Muscle of leg (tissue), 16 donors: ENCODE data around the gene ZNF835. TPM values are rescaled to one million over a fixed set of nuclear protein-coding genes. Genes with fewer than 3 reads are reported as not detected.

ENCODE experiments used
- DNase-seq: peaks from one replicate; pipeline ENCODE4 v3.0.0; 2013
- H3K27ac ChIP-seq: one replicate; pipeline ENCODE4 v1.5.1; 2013; ENCODE audit warnings: mild to moderate bottlenecking, low read length, control low read depth
- H3K27me3 ChIP-seq: one replicate; pipeline ENCODE4 v1.6.1; 2013; ENCODE audit warnings: low read length; ENCODE audit not compliant: control insufficient read depth, insufficient read depth
- H3K36me3 ChIP-seq: one replicate; pipeline ENCODE4 v1.6.1; 2013; ENCODE audit warnings: low read length; ENCODE audit not compliant: control insufficient read depth, insufficient read depth
- H3K4me1 ChIP-seq: one replicate; pipeline ENCODE4 v1.6.1; 2013; ENCODE audit warnings: low read length; ENCODE audit not compliant: control insufficient read depth, insufficient read depth
- H3K4me3 ChIP-seq: one replicate; pipeline ENCODE4 v1.5.1; 2013; ENCODE audit warnings: low read length, control low read depth
- H3K9me3 ChIP-seq: replicated peaks from 2 replicates; pipeline ENCODE4 v1.6.1; 2013; ENCODE audit warnings: low read depth, low read length; ENCODE audit not compliant: control insufficient read depth
- WGBS: methylation state at CpG from one replicate; pipeline ENCODE4 v1.1.5; 2013; ENCODE audit warnings: missing lambda C conversion rate; ENCODE audit not compliant: insufficient coverage; 5-methylcytosine and 5-hydroxymethylcytosine counted together
- long read RNA-seq, 11 donors: transcript quantifications; one replicate each; lab custom pipeline, GENCODE V29; 2026
- polyA plus RNA-seq, 8 donors: library from polyadenylated mRNA; unstranded; fragments of 120-200 nt; gene quantifications; one replicate each; pipeline versions ENCODE4 v1.2.1 to v1.2.3, GENCODE V29; 2013; ENCODE audit warnings: inconsistent platforms in 1 of 8, low replicate concordance in 1 of 8; ENCODE audit not compliant: insufficient read length in 8 of 8, insufficient read depth in 1 of 8
- total RNA-seq: library from RNA; stranded (reverse); fragments of 120-200 nt; gene quantifications from one replicate; pipeline ENCODE4 v1.2.4, GENCODE V29; 2013

ZNF835 gene
- total RNA-seq (3.0 TPM), polyA plus RNA-seq (1 to 10 TPM; 1.7 to 4.1 (median 3.6) TPM)
- long read RNA-seq, donor 1 = 0 reads
- long read RNA-seq, donor 2, partial matches to known transcripts = 0 of 1 reads
- long read RNA-seq, donor 2, other reads (novel, unspliced or antisense) = 0 of 1 reads
- long read RNA-seq, donor 3, partial matches to known transcripts = 0 of 1 reads
- long read RNA-seq, donor 3, other reads (novel, unspliced or antisense) = 0 of 1 reads
- long read RNA-seq, donor 4 = 0 reads
- long read RNA-seq, donor 5, partial matches to known transcripts = 0 of 1 reads
- long read RNA-seq, donor 5, other reads (novel, unspliced or antisense) = 0 of 1 reads
- long read RNA-seq, donor 6, partial matches to known transcripts = 0 of 9 reads
- long read RNA-seq, donor 6, other reads (novel, unspliced or antisense) = 5 of 9 reads
- long read RNA-seq, donor 7, partial matches to known transcripts = 0 of 2 reads
- long read RNA-seq, donor 7, other reads (novel, unspliced or antisense) = 0 of 2 reads
- long read RNA-seq, donor 8 = 0 reads
- long read RNA-seq, donor 9 = 0 reads
- long read RNA-seq, donor 10, partial matches to known transcripts = 0 of 1 reads
- long read RNA-seq, donor 10, other reads (novel, unspliced or antisense) = 0 of 1 reads
- long read RNA-seq, donor 11, partial matches to known transcripts = 0 of 3 reads
- long read RNA-seq, donor 11, other reads (novel, unspliced or antisense) = 0 of 3 reads

DNA sequence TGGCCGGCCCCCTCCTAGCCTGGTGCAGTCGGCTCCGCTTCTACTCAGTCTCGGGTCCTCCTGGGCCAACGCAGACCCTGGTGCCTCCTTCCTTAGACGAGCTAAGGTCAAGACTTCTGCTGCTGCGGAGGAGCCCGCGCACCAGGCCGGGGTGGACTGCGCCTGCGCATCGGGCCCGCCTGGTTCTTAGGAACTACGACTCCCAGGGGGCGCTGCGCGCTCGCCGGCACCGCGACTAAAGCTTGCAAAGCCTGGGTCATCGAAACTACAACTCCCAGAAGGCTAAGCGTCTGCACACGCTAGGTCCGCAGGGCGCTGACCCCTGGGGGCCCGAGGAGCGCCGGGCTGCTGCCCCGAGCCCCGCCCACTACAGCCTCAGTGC lies at the start of gene ZNF835:
Gene ZNF835 (minus strand): TSS at position 145 of the 382 bp plus-strand sequence. CDS start 6,559 bp downstream, outside the sequence.
- no peak within 1 kb of the TSS for H3K27ac ChIP-seq
- peaks cover 11% of the 10 kb centered on the region for H3K4me1 ChIP-seq
- no peaks in the 10 kb centered on the region for H3K27me3 ChIP-seq
- DNase-seq = peak; percentile 96
- no peaks in the 10 kb centered on the region for H3K9me3 ChIP-seq
- under 1% methylated on average over 32 of the region's 32 CpGs for WGBS
- no peaks in the 10 kb centered on the region for H3K36me3 ChIP-seq
- peak within 1 kb of the TSS; percentile 69 for H3K4me3 ChIP-seq

DNA sequence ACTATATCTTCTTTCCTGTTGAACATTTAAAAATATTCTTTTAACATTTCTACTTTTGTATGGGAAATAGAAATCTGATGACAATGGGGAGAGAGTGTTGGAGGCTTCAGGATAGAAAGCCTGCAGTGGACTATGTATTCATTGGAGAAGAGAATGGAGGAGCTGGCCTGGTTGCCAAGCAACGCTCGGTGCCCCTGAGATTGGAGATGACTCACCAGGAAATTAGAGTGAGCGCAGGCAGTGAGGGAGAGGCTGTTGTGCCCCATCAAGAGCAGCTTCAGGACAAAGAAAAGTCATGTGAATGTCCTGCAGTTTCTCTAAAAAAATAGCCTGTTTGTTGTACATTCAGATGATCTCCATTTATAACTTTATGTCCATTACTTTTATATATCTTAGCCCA lies 48.7 kb upstream of the ZNF835 start:
- no peak overlapping the region for H3K27ac ChIP-seq
- 8% methylated on average over 2 of the region's 3 CpGs for WGBS
- no peaks in the 10 kb centered on the region for H3K4me1 ChIP-seq
- no peaks in the 10 kb centered on the region for H3K27me3 ChIP-seq
- H3K36me3 ChIP-seq = no peaks in the 10 kb centered on the region
- H3K9me3 ChIP-seq = no peaks in the 10 kb centered on the region
- H3K4me3 ChIP-seq = no peak overlapping the region
- DNase-seq = peak; percentile 18

DNA sequence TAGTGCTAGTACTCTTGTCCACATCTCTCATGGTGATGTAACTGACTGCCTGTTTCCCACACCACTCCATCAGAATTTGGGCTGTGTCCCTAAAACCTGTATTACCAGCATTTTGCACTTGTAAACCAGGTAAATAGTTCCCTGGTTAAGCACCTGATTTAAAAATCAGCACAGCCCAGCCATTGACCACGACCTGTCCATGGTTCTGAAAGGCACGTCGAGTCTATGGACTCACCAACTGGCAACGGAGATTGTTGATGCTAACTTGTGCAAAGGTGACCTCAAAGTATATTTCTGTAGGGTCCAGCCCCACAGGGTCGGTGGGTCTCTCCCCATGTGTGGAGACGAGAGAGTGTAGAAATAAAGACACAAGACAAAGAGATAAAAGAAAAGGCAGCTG lies 46.7 kb upstream of the ZNF835 start:
- Histone ChIP-seq H3K27ac (no peak overlapping the region), H3K9me3 (no peaks in the 10 kb centered on the region), H3K36me3 (no peaks in the 10 kb centered on the region), H3K27me3 (no peaks in the 10 kb centered on the region), H3K4me3 (no peak overlapping the region), H3K4me1 (no peaks in the 10 kb centered on the region)
- peak; percentile 20 for DNase-seq
- 47% methylated on average over 6 of the region's 6 CpGs for WGBS

DNA sequence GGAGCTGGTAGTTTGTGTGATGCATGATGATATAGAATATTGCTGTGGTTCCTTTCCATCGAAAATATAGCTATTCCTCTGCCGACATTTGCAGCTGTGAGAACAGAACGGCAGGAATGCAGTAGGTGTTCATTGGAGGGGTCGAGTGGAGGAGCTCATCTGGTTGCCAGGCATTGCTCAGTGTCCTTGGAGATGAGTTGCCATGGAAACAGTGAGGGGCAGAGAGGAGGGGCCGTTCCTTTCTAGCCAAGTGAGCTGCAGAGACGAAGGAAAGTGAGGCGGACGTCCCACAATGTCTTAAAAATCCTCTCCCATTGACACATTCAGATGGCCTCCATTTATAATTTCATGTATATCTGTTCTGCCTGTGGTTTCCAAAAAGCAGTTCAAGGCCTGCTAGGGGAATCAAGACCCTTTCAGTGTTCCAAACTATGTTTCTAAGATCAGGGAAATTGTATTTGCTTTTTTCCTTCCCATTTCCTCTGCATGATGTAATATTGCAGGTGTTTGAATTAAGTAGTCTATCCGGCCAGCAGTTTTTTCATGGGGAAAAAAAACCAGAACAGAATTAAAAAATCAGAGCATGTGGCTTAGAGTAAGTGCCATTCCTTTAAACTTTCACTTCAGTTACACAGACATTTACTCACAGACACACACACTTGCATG lies 41.2 kb upstream of the ZNF835 start:
- no peaks in the 10 kb centered on the region for H3K27me3 ChIP-seq
- H3K27ac ChIP-seq = peak overlapping the region; percentile 71
- no peaks in the 10 kb centered on the region for H3K9me3 ChIP-seq
- 4% methylated on average over 3 of the region's 9 CpGs for WGBS
- no peaks in the 10 kb centered on the region for H3K36me3 ChIP-seq
- no peaks in the 10 kb centered on the region for H3K4me1 ChIP-seq
- DNase-seq = peak; percentile 74
- H3K4me3 ChIP-seq = no peak overlapping the region

DNA sequence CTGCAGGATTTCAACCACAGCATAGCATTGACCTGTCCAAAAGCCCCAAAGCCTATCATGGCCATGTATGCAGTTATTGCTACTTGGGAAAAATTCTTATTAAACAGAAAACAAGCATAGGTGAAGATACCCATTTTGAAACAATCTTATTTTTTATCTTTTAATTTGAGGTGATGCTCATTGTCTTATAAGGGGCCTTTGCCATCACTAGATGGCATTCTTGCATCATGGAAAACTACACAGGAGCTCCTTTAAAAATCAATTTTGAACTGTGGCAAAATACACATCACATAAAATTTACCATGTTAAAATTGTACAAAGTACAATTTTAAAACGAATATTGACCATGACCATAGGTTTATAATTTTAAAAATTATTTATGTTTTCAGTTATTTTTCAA lies 38.9 kb upstream of the ZNF835 start:
- DNase-seq = no peak
- WGBS = no CpG with 5 or more reads among the region's 1 CpG
- H3K4me3 ChIP-seq = no peak overlapping the region

DNA sequence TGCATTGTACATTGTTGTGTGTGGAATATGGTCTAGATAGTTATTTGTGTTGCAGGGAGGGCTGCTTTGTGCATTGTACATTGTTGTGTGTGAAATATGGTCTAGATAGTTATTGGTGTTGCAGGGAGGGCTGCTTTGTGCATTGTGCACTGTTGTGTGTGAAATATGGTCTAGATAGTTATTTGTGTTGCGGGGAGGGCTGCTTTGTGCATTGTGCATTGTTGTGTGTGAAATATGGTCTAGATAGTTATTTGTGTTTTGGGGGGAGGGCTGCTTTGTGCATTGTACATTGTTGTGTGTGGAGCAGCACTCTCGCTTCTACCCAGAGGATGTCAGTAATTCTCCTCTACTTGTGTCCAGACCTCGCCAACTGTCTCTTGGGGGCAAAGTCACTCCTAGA lies 36.3 kb upstream of the ZNF835 start:
- H3K27me3 ChIP-seq = no peaks in the 10 kb centered on the region
- no peak for DNase-seq
- H3K27ac ChIP-seq = no peak overlapping the region
- H3K9me3 ChIP-seq = no peaks in the 10 kb centered on the region
- no peaks in the 10 kb centered on the region for H3K4me1 ChIP-seq
- H3K4me3 ChIP-seq = no peak overlapping the region
- H3K36me3 ChIP-seq = no peaks in the 10 kb centered on the region
- WGBS = no CpG with 5 or more reads among the region's 3 CpGs

More for the DNA sequence above, 38.9 kb upstream of the ZNF835 start:
- no peak overlapping the region for H3K27ac ChIP-seq
- no peaks in the 10 kb centered on the region for H3K36me3 ChIP-seq
- H3K4me1 ChIP-seq = no peaks in the 10 kb centered on the region
- no peaks in the 10 kb centered on the region for H3K9me3 ChIP-seq
- no peaks in the 10 kb centered on the region for H3K27me3 ChIP-seq

DNA sequence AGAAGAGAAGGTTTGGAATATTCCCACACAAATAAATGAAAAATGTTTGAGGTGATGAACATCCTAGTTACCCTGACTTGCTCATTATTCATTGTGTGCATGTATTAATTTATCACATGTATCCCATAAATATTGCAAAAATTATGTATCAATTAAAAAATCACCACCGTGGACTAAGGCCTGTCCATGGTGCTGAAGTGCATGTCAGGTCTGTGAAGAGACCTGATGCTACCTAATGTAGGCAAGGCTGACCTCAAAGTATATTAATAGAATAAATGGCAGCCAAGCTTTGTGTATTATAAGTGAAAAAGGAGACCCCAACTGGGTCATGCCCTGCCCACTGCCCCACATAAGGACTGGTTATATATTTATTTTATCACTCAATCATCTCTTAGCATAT lies 34.4 kb upstream of the ZNF835 start:
- Histone ChIP-seq H3K27me3 (no peaks in the 10 kb centered on the region), H3K4me1 (no peaks in the 10 kb centered on the region), H3K27ac (no peak overlapping the region), H3K9me3 (no peaks in the 10 kb centered on the region), H3K36me3 (no peaks in the 10 kb centered on the region), H3K4me3 (no peak overlapping the region)
- DNase-seq = no peak
- WGBS = no CpG with 5 or more reads among the region's 1 CpG

DNA sequence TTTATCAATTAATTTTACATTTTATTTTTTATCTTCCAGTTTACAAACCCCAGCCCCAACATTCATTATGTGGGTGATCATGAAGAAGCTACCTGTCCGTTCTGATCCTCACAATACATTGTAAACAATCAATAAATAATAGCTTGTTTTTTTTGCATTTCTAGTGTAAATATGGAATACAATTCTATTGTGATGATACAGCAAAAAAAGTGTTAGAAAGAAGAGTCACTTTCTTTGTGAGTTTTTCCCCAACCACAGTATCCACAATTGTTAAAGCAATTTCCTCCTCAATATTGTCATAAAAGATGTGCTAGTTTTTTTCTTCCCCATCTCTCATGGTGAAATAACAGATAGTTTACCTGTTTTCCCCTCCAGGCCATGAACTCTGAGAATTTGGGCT lies 30.3 kb upstream of the ZNF835 start:
- H3K27ac ChIP-seq = no peak overlapping the region
- H3K9me3 ChIP-seq = no peaks in the 10 kb centered on the region
- no peak for DNase-seq
- no CpG with 5 or more reads among the region's 1 CpG for WGBS
- no peaks in the 10 kb centered on the region for H3K27me3 ChIP-seq
- H3K36me3 ChIP-seq = no peaks in the 10 kb centered on the region
- no peak overlapping the region for H3K4me3 ChIP-seq
- no peaks in the 10 kb centered on the region for H3K4me1 ChIP-seq

DNA sequence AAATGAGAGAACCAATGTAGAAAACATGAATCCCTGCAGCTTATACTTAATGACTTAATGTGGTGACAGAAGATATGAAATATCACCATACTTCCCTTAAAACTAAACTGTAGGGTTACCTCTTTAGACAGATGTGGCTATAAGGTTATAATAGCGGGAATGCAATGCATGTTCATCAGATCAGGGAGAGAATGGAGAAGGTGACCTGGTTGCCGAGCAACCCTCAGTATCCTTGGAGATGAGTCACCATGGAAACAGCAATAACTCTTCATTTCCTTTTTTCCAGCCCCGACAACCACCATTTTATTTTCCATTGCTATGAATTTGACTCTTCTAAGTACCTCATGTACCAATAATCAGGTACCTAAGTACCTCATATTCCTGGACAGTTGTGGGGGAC lies 28.0 kb upstream of the ZNF835 start:
- no peaks in the 10 kb centered on the region for H3K4me1 ChIP-seq
- WGBS = no CpG with 5 or more reads among the region's 3 CpGs
- no peaks in the 10 kb centered on the region for H3K36me3 ChIP-seq

More for the DNA sequence above, 28.0 kb upstream of the ZNF835 start:
- no peak overlapping the region for H3K27ac ChIP-seq
- H3K9me3 ChIP-seq = no peaks in the 10 kb centered on the region
- no peak for DNase-seq
- H3K27me3 ChIP-seq = no peaks in the 10 kb centered on the region
- H3K4me3 ChIP-seq = no peak overlapping the region
